Measurements from ENCODE around the gene DSCAML1.

The DSCAML1 gene

DNA sequence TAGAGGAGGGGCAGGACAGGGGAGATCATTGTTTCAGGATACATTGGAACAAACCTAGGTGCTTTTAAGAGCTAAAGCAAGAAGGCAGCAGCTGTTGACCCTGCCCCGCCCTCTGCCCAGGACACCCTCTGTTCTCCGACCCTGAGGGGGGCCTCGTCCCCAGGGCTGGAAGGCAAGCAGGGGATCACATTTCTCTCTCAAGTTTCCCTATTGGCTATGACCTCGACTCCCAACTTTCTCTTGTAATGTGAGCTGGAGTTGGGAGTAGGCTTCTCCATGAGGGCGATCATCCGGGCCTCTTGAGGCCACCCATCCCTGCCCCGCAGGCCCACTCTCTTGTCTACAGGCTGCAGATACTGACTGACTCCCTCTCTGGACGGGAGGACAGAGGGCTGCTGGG is 37.7 kb downstream of the DSCAML1 start:
- no peak for DNase-seq (ENCODE audit: low spot score)

GRCh38 chr11:117754030-117754429 is 43.0 kb downstream of the DSCAML1 start:
- peak; percentile 52 for DNase-seq (ENCODE audit: low spot score)

GRCh38 chr11:117752721-117753237 is 44.2 kb downstream of the DSCAML1 start:
- DNase-seq (ENCODE audit: low spot score) = peak; percentile 76

DNA sequence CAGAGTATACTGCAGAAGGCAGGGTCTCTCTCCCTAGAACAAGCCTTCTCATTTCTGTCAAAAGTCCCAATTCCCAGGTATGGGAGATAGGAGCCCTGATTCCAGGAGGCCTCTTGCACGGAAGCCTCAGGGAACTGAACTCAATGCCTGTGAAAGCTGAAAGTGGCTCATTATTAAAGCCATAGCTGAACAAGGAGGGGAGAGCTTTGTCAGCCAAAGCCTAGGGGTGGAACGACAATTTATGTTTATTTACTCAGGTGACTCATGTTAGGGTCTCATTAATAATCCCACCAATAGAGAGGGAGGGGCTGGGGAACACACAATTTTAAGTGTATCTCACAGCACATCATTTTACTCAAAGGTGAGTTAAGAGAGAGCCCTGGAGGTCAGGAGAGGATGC is 44.9 kb downstream of the DSCAML1 start:
- DNase-seq (ENCODE audit: low spot score) = no peak

GRCh38 chr11:117750916-117751662 is 45.9 kb downstream of the DSCAML1 start:
- DNase-seq (ENCODE audit: low spot score) = no peak

GRCh38 chr11:117750357-117750756 is 46.7 kb downstream of the DSCAML1 start:
- no peak for DNase-seq (ENCODE audit: low spot score)

DNA sequence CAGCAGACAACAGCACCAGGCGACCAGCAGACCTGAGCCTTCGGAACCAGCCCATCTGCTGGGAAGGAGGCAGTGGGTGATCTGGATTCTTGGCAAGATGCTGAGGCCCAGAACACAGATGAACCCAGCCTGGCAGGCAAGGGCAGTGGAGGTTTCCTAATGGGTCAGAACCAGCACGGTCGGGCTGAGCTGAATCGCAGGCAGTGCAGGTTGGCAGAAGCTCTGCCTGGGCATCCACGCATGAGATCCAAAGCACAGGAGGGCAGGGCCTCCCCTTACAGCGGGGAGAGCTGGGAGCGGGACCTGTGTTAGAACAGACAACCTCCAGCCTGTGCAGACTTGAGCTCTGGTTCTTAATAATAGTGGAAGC is 47.5 kb downstream of the DSCAML1 start:
- no peak for DNase-seq (ENCODE audit: low spot score)

DNA sequence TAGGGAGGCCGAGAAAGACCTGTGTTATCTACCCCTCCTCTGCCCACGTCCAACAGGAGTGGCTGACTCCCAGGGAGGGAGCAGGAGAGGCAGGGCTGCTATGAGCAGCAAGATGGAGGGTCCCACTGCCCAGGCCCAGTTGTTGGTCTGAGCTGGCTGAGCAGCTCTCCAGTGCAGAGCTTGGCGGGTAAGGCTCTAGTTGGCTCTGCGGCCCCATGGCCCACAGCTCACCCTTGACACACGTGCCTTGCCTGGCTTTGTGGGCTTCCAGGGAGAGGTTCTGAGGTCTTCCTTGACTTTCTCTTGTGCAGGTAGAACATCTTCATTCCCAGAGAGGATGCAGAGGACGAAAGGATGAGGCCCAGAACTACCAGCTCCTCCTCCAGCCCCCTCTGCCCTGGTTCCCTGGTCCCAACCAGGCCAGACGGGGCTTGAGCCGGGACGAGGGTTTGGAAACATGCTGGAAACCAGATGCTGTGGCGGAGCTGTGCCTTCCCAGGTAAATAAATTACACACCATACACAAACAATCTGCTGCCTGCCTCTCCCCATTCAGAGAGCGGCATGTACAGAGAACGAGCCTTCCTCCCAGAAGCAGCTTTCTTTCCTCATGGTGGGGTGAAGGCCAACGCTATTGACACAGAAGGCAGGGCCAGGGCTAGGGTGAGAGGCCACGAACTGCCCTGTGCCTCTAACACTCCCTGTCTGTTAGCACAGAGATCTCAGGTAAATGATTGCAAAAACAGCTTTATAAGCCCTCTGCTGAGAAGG is 48.1 kb downstream of the DSCAML1 start:
- DNase-seq (ENCODE audit: low spot score) = no peak

- DNase-seq (ENCODE audit: low spot score) = no peak
Measured at GRCh38 chr11:117747892-117748291, 49.1 kb downstream of the DSCAML1 start.

GRCh38 chr11:117745346-117745745 is 51.7 kb downstream of the DSCAML1 start:
- DNase-seq (ENCODE audit: low spot score) = no peak

- no peak for DNase-seq (ENCODE audit: low spot score)
Measured at GRCh38 chr11:117744471-117745150, 52.4 kb downstream of the DSCAML1 start.

GRCh38 chr11:117743121-117743815 is 53.7 kb downstream of the DSCAML1 start:
- DNase-seq (ENCODE audit: low spot score) = peak; percentile 88

DNA sequence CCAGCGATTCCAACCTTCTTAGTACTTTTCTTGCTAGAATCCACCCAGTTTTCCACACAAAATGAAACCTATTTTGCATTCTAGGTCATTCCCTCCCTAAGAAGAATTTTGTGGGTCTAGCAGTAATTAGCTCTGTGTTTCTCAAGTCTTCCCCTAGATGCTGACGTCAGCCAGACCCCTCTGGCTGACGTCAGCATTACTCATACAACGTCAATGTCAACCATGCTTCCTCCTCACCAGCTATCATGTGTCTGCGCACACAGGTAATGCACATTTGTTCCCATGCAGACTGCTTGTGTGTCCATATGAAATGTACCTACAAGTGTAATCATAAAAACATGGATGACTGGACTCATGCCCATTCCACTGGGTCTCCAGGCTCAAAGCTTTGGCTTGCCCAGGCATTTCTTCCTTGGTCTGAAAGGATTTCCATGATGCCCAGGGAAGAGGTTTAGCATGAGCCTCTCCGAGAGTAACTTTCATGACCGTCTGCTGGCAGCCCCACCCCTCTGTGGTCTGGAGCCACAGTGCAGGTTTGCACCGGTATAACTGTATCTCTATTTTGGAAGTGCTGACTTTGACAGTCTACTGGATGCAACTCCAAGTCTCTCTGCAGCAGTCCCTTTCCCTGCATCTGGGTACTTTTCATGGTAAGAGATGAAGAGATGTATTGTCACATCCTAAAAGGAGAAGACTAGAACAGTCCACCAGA is 58.6 kb downstream of the DSCAML1 start:
- DNase-seq (ENCODE audit: low spot score) = no peak

- no peak for DNase-seq (ENCODE audit: low spot score)
Measured at GRCh38 chr11:117735350-117735977, 61.6 kb downstream of the DSCAML1 start.

DNA sequence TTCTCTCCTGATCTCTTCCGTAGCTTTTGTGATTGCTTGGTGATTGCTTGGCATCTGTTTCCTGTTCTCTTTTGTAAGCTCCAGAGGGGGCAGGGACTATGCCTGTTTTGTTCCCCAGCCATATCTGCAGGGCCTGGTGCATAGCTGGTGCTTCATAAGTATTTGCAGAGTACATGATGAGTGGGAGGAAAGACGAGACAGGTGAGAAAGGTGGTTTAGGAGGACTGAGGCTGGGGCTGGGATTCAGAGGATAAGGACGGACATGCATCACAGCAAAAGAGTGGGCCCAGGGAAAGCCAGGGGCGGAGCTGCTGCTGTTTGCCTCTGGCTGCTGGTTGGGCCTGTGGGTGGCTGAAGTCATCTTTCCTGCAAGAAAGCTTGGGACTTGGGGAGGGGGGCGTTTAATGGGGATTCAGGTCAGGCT is 62.4 kb downstream of the DSCAML1 start:
- no peak for DNase-seq (ENCODE audit: low spot score)

DNA sequence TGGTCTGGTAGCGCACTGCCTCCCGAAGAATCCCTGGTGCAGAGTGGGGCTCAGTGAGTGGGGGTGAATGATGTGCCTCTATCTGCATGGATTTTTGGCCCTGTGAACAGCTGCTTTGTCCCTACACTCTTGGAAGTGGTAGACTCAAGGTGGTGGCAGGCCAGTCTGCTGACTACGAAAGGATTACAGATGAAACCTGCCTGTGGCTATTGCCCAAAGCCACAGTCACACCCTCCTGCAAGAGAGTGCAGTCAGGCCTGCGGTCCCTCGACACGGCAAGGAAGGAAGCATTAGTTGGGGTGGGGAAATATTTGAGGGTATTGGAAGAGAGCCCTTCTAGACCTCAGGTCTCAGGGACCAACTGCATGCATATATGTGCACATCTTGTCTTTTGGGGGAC is 63.7 kb downstream of the DSCAML1 start:
- no peak for DNase-seq (ENCODE audit: low spot score)

- DNase-seq (ENCODE audit: low spot score) = no peak
Measured at GRCh38 chr11:117731722-117732290, 65.2 kb downstream of the DSCAML1 start.

GRCh38 chr11:117730208-117730800 is 66.7 kb downstream of the DSCAML1 start:
- DNase-seq (ENCODE audit: low spot score) = no peak

DNA sequence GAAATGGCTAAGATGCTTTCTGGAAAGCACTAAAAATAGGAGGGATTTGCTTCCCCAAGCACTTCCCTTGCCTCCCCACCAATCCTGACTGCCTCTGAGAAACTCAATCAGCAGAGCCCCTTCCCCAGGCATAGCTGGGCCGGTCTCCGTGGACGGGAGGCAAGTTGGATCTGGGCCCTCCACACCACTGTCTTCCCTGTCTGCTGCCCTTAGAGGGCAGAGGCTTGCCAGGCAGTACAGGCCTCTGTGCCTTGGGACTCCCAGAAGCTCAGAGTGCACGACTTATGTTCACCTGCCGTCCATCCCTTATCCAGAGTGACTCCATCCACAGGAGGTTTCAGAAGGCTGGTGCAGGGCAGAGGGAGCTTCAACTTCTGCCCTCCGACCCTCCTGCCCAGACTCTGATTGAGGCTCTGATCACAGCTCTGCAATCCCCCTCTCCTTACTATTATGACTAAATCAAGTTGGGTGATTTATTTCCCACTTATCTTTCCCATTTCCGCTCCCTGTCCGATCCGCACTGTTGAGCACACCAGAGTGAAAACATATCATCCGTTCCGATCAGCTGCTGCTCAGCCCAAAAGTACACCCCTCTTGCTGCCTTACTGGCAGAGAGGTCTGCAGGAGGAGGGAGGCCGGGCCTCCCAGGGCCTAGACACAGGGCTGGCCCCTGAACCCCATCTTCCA is 71.8 kb downstream of the DSCAML1 start:
- no peak for DNase-seq (ENCODE audit: low spot score)

DNA sequence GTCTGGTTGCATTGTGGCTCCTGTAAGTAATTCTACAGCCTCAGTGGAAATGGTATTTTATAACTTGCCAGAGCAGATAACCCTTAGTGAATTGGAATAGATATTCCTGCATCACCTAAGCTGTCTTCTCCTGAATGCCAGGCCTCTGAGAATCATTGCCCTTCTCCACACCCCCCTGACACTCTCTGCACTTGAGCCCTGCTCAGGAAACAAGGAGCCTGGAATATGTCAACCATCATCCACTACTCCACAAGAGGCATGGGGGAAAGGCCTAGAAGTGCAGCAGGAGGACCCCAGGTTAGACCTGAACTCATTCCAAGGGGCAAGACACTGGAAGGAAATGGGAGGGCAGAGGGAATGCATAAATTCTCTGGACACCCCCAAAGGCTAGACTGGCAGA is 72.4 kb downstream of the DSCAML1 start:
- DNase-seq (ENCODE audit: low spot score) = no peak

Data from D341Med (cell line).